AG04450 (cell line): ENCODE data around the gene ZNF567. TPM values are rescaled to one million over a fixed set of nuclear protein-coding genes. Genes with fewer than 3 reads are reported as not detected.

Experiments
- CTCF ChIA-PET: fragments of 300-600, 350-600 bp; formaldehyde crosslinking; extraction: SDS; loops from one replicate; lab custom pipeline; 2022; ENCODE audit warnings: antibody characterized with exemption, inconsistent platforms; lab: Charles Lee
- POLR2A ChIA-PET: fragments of 350-600 bp; formaldehyde crosslinking; extraction: SDS; loops from one replicate; lab custom pipeline; 2021; ENCODE audit warnings: antibody characterized with exemption, inconsistent platforms; lab: Yijun Ruan, JAX
- DNase-seq: peaks from one replicate; pipeline ENCODE4 v3.0.0-alpha.2; 2011; ENCODE audit warnings: low read depth, low spot score
- H3K27ac ChIP-seq: one replicate; pipeline ENCODE4 v1.5.1; 2012; ENCODE audit warnings: low read depth, low read length, control low read depth
- H3K27me3 ChIP-seq: one replicate; pipeline ENCODE4 v1.6.0; 2012; ENCODE audit warnings: low read length; ENCODE audit not compliant: control insufficient read depth, insufficient read depth
- H3K4me3 ChIP-seq: 2 replicates; pipeline ENCODE4 v1.5.1; 2011; ENCODE audit warnings: mild to moderate bottlenecking, low read depth, low read length, control low read depth
- H3K9me3 ChIP-seq: 2 replicates; pipeline ENCODE4 v1.5.1; 2012; ENCODE audit warnings: low read length; ENCODE audit not compliant: control insufficient read depth, insufficient read depth
- CTCF ChIP-seq: IDR thresholded peaks from 2 replicates; pipeline ENCODE4 v1.5.1; 2011; ENCODE audit warnings: low read depth, low read length, control low read depth, inconsistent platforms
- polyA minus RNA-seq: library from RNA; depleted of rRNA, polyadenylated mRNA; stranded (reverse); fragments of >200 nt; gene quantifications from 2 replicates; pipeline ENCODE4 v1.2.3, GENCODE V29; 2011; rRNA and poly(A)+ RNA removed
- polyA plus RNA-seq: library from polyadenylated mRNA; depleted of rRNA; stranded (reverse); fragments of >200 nt; gene quantifications from 2 replicates; pipeline ENCODE4 v1.2.3, GENCODE V29; 2011; rRNA removed

The ZNF567 gene
- polyA plus RNA-seq (5.5 and 8.5 TPM in 2 replicates), polyA minus RNA-seq (4.7 TPM in 2 replicates)

DNA sequence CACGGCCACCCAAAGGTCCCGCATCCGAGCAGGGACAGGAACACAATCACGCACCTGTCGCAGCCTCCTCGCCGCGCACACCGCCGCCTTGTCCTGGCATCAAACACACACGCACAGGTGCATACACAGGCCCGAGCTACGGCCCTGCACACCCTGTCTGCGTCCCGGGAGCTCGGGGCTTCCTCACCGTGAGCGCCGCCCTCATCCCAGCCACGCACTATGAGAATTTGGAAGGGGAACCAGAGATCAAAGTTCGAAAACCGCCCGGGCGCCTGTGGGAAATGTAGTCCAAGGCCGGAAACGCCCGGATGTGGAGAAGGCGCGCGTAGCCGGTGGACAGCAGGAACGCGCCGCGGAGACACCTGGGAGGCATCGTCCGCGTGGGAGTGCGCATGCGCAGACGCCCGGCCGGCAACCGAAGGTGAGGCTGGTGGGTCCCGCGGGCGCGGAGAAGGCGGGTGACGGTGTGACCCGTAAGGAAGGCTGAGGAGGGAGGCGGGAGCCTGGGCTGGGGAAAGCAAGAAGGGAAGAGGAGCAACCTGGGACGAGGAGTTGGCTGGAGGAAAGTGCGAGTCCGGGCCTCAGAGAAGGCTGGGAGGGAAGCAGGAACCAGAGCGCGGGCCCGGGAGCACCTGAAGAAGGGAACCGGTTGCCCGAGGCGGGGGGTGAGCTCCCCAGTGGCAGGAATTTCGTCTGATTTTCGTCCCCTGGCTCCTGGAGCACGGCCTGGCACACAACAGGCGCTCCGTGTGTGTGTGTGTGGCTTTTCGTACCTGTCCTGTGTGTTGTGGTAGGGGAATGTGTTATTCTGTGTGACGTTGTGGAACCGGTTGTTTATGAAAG, at the start of gene ZNF567:
TSS of gene ZNF567 (plus strand) at position 399 of the 843 bp plus-strand sequence. CDS start 7,256 bp downstream, outside the sequence.
- peaks cover 30% of the 10 kb centered on the region for H3K9me3 ChIP-seq
- DNase-seq: peak; percentile 84
- H3K27me3 ChIP-seq: no peaks in the 10 kb centered on the region
- CTCF ChIA-PET: no interaction called here
- POLR2A ChIA-PET: no interaction called here
- no peak for TF ChIP-seq CTCF
- H3K4me3 ChIP-seq: peak within 1 kb of the TSS; percentile 98
- H3K27ac ChIP-seq: no peak within 1 kb of the TSS

DNA sequence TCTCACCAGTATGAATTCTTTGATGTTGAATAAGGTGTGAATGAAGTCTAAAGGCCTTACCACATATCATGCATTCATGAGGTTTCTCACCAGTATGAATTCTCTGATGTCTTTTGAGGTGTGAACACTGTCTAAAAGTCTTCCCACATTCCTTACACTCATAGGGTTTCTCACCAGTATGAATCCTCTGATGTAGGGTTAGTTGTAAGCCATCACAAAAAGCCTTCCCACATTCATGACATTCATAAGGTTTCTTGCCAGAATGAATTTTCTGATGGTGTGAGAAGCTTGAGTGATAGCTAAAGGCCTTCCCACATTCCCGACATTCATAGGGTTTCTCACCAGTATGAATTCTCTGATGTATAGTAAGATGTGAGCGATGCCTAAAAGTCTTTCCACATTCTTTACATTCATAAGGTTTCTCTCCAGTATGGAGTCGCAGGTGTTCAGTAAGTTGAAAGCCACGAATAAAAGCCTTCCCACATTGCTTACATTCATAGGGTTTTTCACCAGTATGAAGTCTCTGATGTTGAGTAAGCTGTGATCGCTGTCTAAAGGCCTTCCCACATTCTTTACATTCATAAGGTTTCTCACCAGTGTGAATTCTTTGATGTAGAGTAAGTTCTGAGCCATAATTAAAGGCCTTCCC, 48.4 kb upstream of the ZNF567 start:
- no peak for TF ChIP-seq CTCF
- DNase-seq: no peak
- Histone ChIP-seq H3K27me3 (no peaks in the 10 kb centered on the region), H3K4me3 (no peak overlapping the region), H3K9me3 (peaks cover 54% of the 10 kb centered on the region), H3K27ac (no peak overlapping the region)
- ChIA-PET POLR2A (no interaction called here), CTCF (no interaction called here)

- H3K27me3 ChIP-seq: no peaks in the 10 kb centered on the region
- no peak overlapping the region for H3K4me3 ChIP-seq
- no peak for DNase-seq
- no peak for TF ChIP-seq CTCF
- no peak overlapping the region for H3K27ac ChIP-seq
- ChIA-PET POLR2A (no interaction called here), CTCF (no interaction called here)
- peaks cover 63% of the 10 kb centered on the region for H3K9me3 ChIP-seq
These were observed 40.7 kb upstream of the ZNF567 start for GRCh38 chr19:36646746-36647145.

- Histone ChIP-seq H3K27me3 (no peaks in the 10 kb centered on the region), H3K9me3 (peaks cover 51% of the 10 kb centered on the region), H3K27ac (no peak overlapping the region), H3K4me3 (no peak overlapping the region)
- CTCF ChIA-PET: no interaction called here
- POLR2A ChIA-PET: no interaction called here
- TF ChIP-seq CTCF: no peak
- DNase-seq: no peak
These were observed 34.5 kb upstream of the ZNF567 start for GRCh38 chr19:36652958-36653357.

DNA sequence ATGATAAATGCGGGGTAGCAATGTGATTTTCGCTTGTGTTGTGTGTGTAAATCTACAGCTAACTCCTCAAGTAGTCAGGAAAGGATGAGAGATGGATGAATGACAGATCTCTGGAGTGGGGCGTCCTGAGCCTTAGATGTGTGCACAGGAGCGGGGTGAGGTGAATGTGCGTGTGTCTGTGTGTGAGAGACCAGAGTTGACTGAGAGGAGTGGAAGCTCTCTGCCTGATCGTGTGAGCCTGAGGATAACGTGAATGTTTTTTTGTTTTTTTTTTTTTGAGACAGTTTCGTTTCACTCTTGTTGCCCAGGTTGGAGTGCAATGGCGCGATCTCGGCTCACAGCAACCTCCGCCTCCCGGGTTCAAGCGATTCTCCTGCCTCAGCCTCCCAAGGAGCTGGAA, 21.6 kb upstream of the ZNF567 start:
- POLR2A ChIA-PET: no interaction called here
- peaks cover 39% of the 10 kb centered on the region for H3K9me3 ChIP-seq
- H3K4me3 ChIP-seq: peak overlapping the region; percentile 90
- CTCF ChIA-PET: no interaction called here
- H3K27ac ChIP-seq: no peak overlapping the region
- TF ChIP-seq CTCF: no peak
- H3K27me3 ChIP-seq: no peaks in the 10 kb centered on the region
- no peak for DNase-seq
